GM19324 (cell line): Measurements from ENCODE around the gene CALML6.
"Not testable (repeated sequence)": the region's sequence is repeated elsewhere in the genome, so short reads cannot be mapped to it uniquely, and the experiment has no call there.

ENCODE experiments used
- ATAC-seq: cut with Tn5 transposase; IDR thresholded peaks from one replicate; pipeline ENCODE4 v1.9.1; 2021; ENCODE audit warnings: mild to moderate bottlenecking, moderate library complexity; ENCODE audit not compliant: unreplicated experiment, low FRiP score

The CALML6 gene, protein sequence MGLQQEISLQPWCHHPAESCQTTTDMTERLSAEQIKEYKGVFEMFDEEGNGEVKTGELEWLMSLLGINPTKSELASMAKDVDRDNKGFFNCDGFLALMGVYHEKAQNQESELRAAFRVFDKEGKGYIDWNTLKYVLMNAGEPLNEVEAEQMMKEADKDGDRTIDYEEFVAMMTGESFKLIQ

DNA sequence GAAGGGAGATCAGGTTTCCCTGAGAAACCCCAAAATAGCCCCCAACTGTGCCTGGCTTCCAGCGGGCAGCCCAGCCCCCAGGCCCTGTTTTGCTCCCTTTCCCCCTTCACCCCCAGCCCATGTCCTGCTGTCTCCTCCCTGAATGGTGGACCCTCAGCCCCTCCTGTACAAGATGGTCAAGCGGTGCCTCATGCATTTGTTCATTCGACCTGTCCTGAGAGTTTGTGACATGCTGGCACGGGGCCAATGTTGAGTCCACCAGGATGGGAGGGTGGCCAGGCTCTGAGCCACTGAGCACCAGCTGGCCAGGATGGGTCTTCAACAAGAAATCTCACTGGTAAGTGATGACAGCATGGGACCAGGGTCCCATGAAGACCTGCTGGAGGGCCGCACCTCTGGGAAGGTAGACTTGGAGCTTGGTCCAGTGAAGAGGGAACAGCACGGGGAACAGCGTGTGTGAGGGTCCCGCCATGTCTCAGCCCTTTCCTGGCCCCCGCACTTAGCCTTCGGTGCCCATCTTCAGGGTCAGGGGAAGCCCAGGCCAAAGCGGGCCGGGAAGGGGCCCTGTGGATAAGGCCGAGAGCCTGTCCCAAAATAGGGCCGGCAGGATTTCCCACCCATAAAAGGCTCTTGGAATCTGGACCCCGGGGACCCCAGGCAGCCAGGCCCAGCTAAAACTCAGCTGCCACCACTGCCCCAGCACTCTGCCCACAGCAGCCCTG, at the start of gene CALML6:
TSS of gene CALML6 (plus strand) at position 290 of the 722 bp plus-strand sequence. CDS start at position 311, 21 bp downstream.
- no peak for ATAC-seq

DNA sequence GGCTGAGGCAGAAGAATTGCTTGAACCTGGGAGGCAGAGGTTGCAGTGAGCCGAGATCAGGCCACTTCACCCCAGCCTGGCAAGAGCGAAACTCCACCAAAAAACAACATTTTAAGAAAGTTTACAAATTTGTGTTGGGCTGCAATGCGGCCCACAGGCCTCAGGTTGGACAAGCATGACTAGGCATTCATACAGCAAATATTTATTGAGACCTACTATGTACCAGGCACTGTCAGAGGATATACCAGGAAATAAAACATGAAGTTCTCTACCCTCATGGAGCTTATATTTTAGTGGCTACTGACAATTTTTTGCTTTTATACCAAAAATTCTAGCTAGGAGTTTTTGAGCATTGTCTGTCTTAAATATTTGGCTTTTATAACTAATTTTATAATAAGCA, 47.9 kb upstream of the CALML6 start:
- no peak for ATAC-seq

DNA sequence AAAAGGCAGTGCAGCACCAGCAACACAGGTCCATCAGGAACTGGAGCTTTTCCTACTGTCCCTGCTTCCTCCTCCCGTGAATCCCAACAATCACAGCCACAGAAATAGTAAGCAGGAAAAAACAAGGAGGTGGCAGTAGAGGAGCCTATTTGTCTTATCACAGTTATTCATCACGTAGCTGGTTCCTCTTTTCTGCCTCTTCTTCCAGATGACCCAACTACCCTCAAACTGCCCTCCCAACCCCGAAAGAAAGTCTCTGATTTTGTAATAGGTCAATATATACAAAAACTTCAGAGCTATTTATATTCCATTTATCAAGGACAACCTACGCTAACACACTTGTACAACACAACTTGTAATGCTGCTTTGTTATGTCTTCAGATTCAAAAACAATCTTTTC, 45.6 kb upstream of the CALML6 start:
- no peak for ATAC-seq

DNA sequence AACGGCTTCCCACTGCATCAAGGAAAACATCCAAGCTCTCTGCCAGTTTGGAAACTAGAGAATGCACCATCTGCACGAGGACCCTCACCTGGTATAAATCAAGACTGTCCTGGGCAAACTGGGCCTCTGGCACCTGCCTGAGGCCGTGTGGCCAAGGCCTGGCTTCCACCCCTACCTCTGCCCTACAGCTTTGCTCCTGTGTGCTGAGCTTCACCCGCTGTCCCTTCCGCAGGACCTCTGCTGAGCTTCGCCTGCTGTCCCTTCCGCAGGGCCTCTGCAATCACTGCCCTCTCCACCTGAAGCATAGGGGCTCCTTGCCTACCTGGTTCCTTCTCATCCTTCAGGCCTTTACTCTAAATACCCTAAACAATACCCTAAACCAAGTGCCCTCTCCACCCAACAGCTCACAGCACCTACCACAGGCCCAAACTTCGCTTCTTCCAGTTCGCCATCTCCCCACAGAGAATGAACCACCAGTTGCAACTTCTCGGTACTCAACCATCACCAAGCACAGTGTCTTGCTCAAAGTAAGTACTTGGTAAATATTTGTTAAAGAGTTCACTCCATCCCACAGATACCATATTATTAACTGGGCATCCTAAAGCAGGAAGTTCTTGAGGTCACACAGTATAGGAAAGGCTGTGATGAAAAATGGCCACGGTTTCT, 42.6 kb upstream of the CALML6 start:
- no peak for ATAC-seq

DNA sequence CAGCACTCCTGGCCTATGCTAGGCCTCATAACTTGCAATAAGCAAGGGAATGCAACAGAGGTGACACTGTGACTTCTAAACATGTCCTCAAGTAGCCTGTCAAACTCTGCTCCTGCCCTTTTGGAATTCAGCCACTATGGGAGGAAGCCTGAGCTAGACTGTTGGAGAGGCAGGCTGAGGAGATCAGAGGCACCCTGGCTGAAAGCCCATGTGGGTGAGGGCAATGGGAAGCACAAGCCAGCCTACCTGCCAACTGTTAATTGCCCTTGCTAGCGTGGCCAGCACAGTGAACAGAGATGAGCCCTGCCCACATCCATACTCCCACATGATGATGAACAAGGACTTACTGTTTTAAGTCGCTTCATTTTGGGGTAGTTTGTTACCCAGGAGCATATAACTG, 41.9 kb upstream of the CALML6 start:
- ATAC-seq, result no peak

DNA sequence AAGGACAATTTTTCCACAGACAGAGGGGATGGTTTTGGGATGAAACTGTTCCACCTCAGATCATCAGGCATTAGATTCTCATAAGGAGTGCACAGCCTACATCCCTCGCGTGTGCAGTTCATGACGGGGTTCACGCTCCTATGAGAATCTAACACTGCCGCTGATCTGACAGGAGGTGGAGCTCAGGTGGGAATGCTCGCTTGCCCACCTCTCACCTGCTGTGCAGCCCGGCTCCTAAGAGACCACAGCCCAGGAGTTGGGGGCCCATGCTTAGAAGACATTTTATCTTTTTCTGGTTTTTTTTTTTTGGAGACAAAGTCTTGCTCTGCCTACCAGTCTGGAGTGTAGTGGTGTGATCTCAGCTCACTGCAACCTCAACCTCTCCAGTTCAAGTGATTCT, 40.2 kb upstream of the CALML6 start:
- no peak for ATAC-seq

DNA sequence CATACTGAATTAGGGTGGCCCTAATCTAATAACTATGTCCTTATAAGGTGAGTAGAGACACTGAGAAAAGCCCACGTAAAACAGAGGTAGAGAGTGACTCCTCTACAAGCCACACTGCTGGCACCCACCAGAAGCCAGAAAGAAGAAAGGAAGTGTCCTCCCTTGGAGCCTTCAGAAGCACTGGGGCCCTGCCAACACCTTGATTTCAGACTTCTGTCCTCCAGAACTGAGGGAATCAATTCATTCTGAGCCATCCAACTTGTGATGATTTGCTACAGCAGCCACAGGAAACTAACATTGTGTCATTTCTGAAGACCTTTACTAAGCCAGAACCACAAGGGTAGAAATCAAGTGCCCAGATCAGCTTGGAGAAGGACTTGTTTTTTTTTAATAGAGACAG, 39.1 kb upstream of the CALML6 start:
- ATAC-seq, result no peak

DNA sequence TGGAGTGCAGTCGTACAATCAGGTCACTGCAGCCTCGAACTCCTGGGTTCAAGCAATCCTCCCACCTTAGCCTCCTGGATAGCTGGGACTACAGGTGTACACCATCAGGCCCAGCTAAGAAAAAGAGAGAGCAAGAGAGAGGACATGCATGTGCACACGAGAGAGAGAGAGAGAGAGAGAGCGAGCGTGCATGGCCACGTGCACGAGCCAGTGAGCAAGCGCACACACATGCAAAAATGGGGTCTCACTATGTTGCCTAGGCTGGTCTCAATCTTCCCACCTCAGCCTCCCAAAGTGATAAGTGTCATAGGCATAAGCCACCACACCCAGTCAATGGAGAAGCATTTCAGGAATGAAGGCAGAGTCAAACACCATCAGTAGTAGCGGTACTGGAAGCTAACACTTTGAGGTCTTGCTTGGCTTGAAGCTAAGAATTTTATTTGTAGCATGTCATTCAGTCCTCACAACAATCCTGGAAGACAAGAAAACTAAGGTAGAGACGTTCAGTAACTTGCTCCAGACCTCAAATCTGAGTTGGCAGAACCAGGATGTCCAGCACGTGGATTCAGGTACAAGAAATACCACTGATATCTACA, 38.6 kb upstream of the CALML6 start:
- ATAC-seq, result no peak

DNA sequence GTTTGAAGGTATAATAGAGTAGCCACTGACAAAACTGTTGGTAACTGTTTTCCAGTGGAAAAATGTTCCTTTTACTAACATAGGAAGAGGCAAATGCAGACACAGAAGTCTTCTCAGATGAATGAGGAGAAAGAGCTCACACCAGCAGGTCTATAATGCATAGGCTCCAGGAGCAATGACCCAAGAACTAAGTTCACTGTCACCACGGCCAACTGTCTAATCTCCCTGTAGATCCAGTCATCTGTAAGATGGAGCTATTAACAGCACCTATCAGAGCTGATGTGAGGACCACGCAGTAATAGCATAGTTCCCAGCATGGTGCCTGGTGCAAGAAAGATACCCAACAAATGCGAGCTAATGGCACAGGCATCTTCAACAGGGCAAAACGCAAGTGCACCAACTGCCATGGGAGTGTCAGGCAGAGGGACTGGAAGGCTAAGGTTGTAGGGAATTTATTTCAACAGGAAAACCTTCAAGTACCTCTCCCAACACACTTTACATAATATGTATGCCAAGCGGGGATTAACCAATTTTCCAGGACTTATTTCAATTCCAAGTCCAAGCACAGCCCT, 37.1 kb upstream of the CALML6 start:
- no peak for ATAC-seq

DNA sequence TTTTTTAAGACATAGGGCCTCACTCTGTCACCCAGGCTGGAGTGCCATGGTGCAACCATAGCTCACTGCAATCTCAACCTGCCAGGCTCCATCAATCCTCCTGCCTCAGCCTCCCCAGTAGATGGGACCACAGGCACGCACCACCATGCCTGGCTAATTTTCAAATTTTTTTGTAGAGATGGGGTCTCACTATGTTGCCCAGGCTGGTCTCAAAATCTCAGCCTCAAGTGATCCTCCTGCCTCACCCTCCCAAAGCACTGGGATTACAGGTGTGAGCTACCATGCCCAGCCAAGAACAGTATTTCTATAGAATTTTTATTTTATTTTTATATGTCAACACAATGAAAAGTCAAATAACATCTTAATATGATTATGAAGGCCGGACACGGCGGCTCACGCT, 35.1 kb upstream of the CALML6 start:
- no peak for ATAC-seq

DNA sequence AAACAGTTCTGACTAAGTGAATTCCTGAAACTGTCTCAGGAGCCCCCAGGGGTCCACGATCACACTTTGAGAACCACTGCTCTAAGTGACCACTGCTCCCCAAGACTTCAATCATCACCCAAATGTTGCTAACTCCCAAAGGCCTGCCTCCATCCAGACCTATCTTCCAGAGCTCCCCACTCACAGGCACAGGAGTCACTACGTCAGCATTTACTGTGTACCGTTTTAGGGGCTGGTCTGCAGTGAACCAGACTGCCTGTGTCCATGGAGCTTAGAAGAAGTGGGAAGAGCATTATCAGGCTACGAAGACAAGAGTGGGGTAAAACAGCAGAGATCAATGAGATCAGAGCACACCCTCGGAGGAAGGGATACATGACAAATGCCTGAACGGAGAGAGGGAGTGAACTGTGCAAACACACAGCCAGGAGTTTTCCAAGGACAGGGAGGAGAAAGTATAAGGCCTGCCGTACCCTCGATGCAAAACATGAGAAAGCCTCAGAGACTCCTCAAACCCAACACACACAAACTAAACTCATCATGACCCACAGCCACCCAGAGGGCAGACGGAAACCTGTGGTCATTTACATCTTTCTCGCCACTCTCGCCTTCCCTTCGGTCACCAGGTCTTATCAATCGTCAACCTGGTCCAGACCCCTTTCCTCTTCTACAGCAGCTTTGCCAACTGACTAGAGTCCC, 34.3 kb upstream of the CALML6 start:
- ATAC-seq, result no peak

DNA sequence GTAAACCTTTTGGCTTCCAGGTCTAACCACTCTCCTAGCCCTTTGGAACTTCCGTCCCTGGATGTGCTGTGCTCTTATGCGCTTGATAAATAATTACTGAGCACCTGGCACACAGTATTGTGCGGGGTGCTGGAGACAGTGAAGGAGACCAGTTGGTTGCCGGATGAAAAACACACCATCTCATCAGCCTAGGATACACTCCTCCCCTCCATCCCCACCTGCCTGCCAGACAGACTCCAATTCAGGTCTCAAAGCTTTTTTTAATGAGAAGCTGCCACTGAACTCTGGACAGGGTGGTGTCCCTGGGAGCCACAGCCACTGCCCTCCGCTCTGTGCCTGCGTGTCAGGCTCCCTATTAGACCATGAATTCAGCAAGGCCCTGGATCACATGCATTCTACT, 33.3 kb upstream of the CALML6 start:
- ATAC-seq, result no peak

DNA sequence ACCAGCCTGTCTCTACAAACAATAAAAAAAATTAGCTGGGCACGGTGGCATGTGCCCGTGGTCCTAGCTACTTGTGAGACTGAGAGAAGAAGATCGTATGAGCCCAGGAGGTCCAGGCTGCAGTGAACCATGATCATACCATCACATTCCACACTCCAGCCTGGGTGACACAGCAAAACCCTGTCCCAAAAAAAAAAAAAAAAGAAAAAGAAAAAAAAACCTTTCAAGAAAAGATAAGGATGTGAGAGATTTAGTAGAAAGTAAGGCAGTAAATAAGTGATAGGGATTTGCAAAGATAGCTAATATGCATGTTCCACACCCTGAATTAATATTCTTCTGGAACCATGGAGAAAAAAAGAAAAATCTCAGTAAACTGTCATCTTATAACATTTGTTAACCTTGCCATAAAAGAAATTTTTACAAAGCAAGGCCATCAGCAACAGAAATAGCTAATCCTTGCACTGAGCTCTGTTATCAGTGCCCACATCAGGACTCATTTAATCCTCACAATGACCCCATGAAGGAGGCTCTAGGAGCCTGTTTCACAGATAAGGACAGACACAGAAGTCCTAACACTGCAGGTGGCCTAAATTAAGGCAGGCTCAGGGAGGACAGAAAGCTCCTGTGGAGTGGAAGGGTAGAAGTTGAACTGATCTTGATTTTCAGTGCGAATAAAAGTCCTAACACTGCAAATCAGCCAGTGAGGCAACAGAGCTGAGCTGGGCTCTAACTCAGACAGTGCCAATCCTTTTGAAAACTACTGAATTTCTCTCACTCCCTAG, 31.8 kb upstream of the CALML6 start:
- no peak for ATAC-seq

DNA sequence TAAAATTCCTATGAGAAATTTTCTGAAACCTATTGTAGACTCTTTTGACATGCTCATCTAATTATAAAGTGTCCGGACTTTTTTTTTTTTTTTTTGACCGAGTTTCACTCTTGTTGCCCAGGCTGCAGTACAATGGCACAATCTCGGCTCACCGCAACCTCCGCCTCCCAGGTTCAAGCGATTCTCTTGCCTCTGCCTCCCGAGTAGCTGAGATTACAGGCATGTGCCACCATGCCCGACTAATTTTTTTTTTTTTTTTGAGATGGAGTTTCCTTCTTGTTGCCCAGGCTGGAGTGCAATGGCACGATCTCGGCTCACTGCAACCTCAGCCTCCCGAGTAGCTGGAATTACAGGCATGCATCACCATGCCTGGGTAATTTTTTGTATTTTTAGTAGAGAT, 31.2 kb upstream of the CALML6 start:
- not testable (repeated sequence) for ATAC-seq

DNA sequence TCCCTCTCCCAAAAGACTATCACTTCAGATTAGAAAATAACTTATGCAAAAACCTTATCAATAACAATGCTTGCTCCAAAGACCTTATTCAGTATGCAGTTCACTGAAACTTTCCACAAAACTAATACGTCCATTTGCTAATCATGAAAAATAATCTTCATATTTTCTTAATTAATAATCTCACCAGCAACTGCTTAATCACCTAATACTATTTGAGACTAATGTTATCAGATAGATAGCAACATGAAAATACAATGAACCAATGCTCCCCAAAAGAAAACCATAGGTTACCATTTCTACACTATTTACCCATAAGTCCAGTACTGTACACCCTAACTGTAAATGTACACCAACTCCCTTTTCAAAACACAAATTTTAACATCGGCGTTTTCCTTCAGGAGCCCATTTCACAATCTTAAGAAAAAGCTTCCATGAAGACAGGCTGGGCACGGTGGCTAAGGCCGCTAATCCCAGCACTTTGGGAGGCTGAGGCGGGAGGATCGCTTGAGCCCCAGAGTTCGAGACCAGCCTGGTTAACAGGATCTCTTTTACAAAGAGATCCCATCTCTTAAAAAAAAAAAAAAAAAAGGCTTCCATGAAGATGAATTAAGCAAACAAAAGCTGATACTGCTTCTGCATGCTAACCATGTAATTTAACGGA, 25.8 kb upstream of the CALML6 start:
- no peak for ATAC-seq

DNA sequence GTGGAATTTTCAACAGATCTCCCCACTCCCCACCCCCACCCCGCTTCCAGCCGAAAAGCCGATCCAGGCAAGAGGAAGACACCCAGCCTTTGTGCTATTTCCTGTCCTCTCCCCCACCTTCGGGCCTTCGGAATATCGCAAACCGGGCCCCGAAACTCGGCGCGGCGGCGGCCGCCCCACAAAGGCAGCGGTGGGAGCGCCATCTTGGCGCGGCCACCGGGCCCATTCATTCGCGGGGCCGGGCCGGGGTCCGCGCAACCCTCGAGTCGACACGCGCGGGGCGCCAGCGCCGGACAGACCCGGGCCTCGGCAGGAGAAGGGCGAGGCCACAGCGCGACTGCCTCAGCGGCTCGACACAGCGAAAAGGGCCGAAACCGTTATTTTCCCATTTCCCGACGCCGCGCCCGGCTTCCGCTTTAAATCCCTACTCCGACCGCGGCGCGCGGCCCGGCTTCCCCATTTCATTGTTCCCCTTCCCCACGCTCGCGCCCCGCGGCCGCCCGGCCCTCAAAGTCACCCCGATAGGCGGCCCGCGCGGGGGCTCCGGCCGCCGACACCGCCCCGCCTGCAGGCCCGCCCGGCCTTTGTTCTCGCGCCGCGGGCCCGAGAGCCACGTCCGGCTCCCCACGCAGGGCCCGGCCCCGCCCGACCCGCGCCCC, 25.1 kb upstream of the CALML6 start:
- ATAC-seq, result peak; percentile 43

DNA sequence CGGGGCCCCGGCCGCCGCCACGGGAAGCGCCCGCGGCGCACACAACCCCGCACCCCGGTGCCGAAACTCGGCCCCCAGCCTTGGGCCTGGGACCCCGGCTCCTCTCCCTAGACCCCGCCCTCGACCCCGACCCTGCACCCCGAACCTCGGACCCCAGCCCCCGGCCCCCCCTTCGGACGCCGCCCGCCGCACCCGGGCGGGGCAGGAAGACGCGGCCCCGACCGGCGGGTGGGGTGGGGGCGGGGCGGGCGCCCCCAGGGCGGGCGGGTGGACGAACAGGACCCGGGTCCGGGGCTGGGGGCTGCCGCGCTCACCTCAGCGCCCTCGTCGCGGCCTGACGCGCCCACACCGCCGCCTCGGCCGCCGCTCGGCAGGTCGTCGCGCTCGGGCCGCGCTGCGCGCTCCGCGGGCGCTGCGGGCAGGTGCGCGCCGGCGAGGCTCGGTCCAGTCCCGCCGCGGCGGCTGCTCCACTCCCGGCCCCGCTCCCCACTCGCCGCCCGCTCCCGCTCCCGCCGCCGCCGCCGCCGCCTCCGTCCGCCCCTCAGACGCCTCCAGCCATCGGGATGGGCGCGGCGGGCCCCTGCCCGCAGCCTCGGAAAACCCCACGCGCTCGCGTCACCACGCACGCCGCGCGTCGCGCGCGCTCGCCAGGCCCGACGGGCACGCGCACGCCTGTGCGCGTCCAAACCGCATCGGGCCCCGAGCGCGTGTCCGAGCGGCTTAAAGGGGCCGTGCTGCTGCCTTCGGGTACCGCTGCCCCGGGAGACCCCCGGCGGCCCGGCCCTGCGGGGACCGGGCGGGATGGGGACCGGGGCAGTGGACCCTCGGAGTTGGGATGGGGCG, 24.3 kb upstream of the CALML6 start, which contains the start of gene GNB1:
TSS of gene GNB1 (minus strand) at position 582 of the 843 bp plus-strand sequence. CDS start 65,634 bp downstream, outside the sequence.
- ATAC-seq, result peak; percentile 80
